IMR-90 (cell line): Measurements from ENCODE around the gene GOLPH3L. TPM values are rescaled to one million over a fixed set of nuclear protein-coding genes. Genes with fewer than 3 reads are reported as not detected.

Experiments used
- ATAC-seq: fragments of 200-7000 bp; cut with Tn5 transposase; 2 replicates; pipeline ENCODE4 v1.9.1; 2020; ENCODE audit warnings: low read depth, mild to moderate bottlenecking, moderate library complexity
- BruUV-seq: library from RNA; stranded (reverse); fragments of 400-500 nt; replicated peaks from 2 replicates; lab custom pipeline; 2021; lab: Mats Ljungman, UMichigan
- CTCF ChIA-PET: fragments of 300-600 bp; formaldehyde crosslinking; extraction: SDS; loops from one replicate; lab custom pipeline; 2021; ENCODE audit warnings: antibody characterized with exemption; lab: Yijun Ruan, JAX
- POLR2A ChIA-PET: fragments of 300-600 bp; sonication (Branson Sonifier 250); formaldehyde crosslinking; loops from one replicate; lab custom pipeline; 2022; ENCODE audit warnings: antibody characterized with exemption; ENCODE audit not compliant: unreplicated experiment; lab: Charles Lee
- DNase-seq: peaks from one replicate; pipeline ENCODE4 v3.0.0; 2013
- H2AFZ ChIP-seq: replicated peaks from 2 replicates; pipeline ENCODE3; 2013; ENCODE audit warnings: low read length, mild to moderate bottlenecking; ENCODE audit not compliant: poor library complexity
- H2AK5ac ChIP-seq: 2 replicates; pipeline ENCODE4 v1.6.1; 2013; ENCODE audit warnings: low read depth, low read length, inconsistent platforms
- H2AK9ac ChIP-seq: replicated peaks from 2 replicates; pipeline ENCODE3; 2013; ENCODE audit warnings: mild to moderate bottlenecking, low read depth, low read length, moderate library complexity; ENCODE audit not compliant: poor library complexity
- H2BK120ac ChIP-seq: 2 replicates; pipeline ENCODE4 v1.6.1; 2013; ENCODE audit warnings: low read depth, low read length, inconsistent platforms
- H2BK15ac ChIP-seq: 3 replicates; pipeline ENCODE4 v1.6.1; 2013; ENCODE audit warnings: low read depth, low read length, inconsistent platforms
- H2BK20ac ChIP-seq: 2 replicates; pipeline ENCODE4 v1.6.1; 2013; ENCODE audit warnings: low read depth, mild to moderate bottlenecking, inconsistent platforms, low read length, moderate library complexity
- H2BK5ac ChIP-seq: 2 replicates; pipeline ENCODE4 v1.6.1; 2013; ENCODE audit warnings: mild to moderate bottlenecking, low read depth, low read length, inconsistent platforms; ENCODE audit not compliant: poor library complexity, severe bottlenecking
- H3K14ac ChIP-seq: replicated peaks from 2 replicates; pipeline ENCODE4 v1.6.1; 2013; ENCODE audit warnings: low read depth, low read length, inconsistent platforms
- H3K18ac ChIP-seq: 2 replicates; pipeline ENCODE4 v1.6.1; 2013; ENCODE audit warnings: low read depth, low read length, control low read depth
- H3K23ac ChIP-seq: 2 replicates; pipeline ENCODE4 v1.6.1; 2013; ENCODE audit warnings: low read depth, low read length, inconsistent platforms
- H3K27ac ChIP-seq: 2 replicates; pipeline ENCODE4 v1.5.1; 2013; ENCODE audit warnings: mild to moderate bottlenecking, control low read depth, low read length; ENCODE audit not compliant: insufficient read depth
- H3K27me3 ChIP-seq: 2 replicates; pipeline ENCODE4 v1.6.1; 2013; ENCODE audit warnings: low read length; ENCODE audit not compliant: control insufficient read depth, insufficient read depth
- H3K36me3 ChIP-seq: 2 replicates; pipeline ENCODE4 v1.6.1; 2013; ENCODE audit warnings: low read length, mixed read lengths; ENCODE audit not compliant: control insufficient read depth, insufficient read depth
- H3K4ac ChIP-seq: 2 replicates; pipeline ENCODE4 v1.6.1; 2013; ENCODE audit warnings: low read depth, low read length, inconsistent platforms
- H3K4me1 ChIP-seq: 2 replicates; pipeline ENCODE4 v1.6.1; 2013; ENCODE audit warnings: low read length, mixed read lengths; ENCODE audit not compliant: control insufficient read depth, insufficient read depth
- H3K4me2 ChIP-seq: 2 replicates; pipeline ENCODE4 v1.6.1; 2013; ENCODE audit warnings: low read depth, mild to moderate bottlenecking, control low read depth, low read length, moderate library complexity
- H3K4me3 ChIP-seq: 2 replicates; pipeline ENCODE4 v1.5.1; 2013; ENCODE audit warnings: low read depth, mild to moderate bottlenecking, control low read depth, low read length, moderate library complexity; ENCODE audit not compliant: insufficient read depth
- H3K56ac ChIP-seq: 2 replicates; pipeline ENCODE4 v1.6.1; 2013; ENCODE audit warnings: low read length, inconsistent platforms; ENCODE audit not compliant: insufficient read depth; ENCODE audit errors: extremely low read depth
- H3K79me1 ChIP-seq, 2 experiments: 2 replicates each; pipeline ENCODE4 v1.6.1; 2013; ENCODE audit warnings: low read length in 2 of 2, inconsistent platforms in 1 of 2, low read depth in 1 of 2
- H3K9ac ChIP-seq: 2 replicates; pipeline ENCODE4 v1.6.1; 2013; ENCODE audit warnings: low read depth, low read length, control low read depth
- H3K9me1 ChIP-seq: 2 replicates; pipeline ENCODE4 v1.6.1; 2013; ENCODE audit warnings: low read length, inconsistent platforms; ENCODE audit not compliant: insufficient read depth
- H3K9me3 ChIP-seq: 2 replicates; pipeline ENCODE4 v1.6.1; 2013; ENCODE audit warnings: low read length; ENCODE audit not compliant: control insufficient read depth, insufficient read depth
- H4K20me1 ChIP-seq: 2 replicates; pipeline ENCODE4 v1.6.1; 2013; ENCODE audit warnings: low read length, inconsistent platforms; ENCODE audit not compliant: insufficient read depth
- H4K5ac ChIP-seq: 2 replicates; pipeline ENCODE4 v1.6.1; 2013; ENCODE audit warnings: mild to moderate bottlenecking, low read depth, low read length, control low read depth
- H4K8ac ChIP-seq, 2 experiments: 2 replicates each; pipeline ENCODE4 v1.6.1; 2013; ENCODE audit warnings: low read depth in 2 of 2, low read length in 2 of 2, control low read depth in 1 of 2, inconsistent platforms in 1 of 2
- H4K91ac ChIP-seq: 2 replicates; pipeline ENCODE4 v1.6.1; 2013; ENCODE audit warnings: low read depth, low read length, inconsistent platforms; ENCODE audit not compliant: insufficient read depth
- BHLHE40 ChIP-seq: fragments of 150-350 bp; IDR thresholded peaks from 2 replicates; pipeline ENCODE4 v1.6.1; 2016; ENCODE audit warnings: mild to moderate bottlenecking, low read depth, low read length
- CEBPB ChIP-seq: IDR thresholded peaks from 2 replicates; pipeline ENCODE4 v1.6.1; 2012; ENCODE audit warnings: low read depth, low read length, improper control_type of control experiment
- FOS ChIP-seq: fragments of 150-350 bp; IDR thresholded peaks from 2 replicates; pipeline ENCODE4 v1.6.1; 2016; ENCODE audit warnings: low read depth, low read length
- MAFK ChIP-seq: IDR thresholded peaks from 2 replicates; pipeline ENCODE4 v1.6.1; 2012; ENCODE audit warnings: low read depth, low read length, improper control_type of control experiment
- MXI1 ChIP-seq: IDR thresholded peaks from 2 replicates; pipeline ENCODE4 v1.6.1; 2012; ENCODE audit warnings: low read depth, mild to moderate bottlenecking, low read length, moderate library complexity, borderline replicate concordance
- NFE2L2 ChIP-seq: fragments of 150-350 bp; IDR thresholded peaks from 2 replicates; pipeline ENCODE4 v1.6.1; 2016; ENCODE audit warnings: low read depth, mild to moderate bottlenecking, low read length
- POLR2A ChIP-seq: IDR thresholded peaks from 2 replicates; pipeline ENCODE4 v1.6.1; 2012; ENCODE audit warnings: mild to moderate bottlenecking, low read depth, low read length
- RAD21 ChIP-seq: IDR thresholded peaks from 2 replicates; pipeline ENCODE4 v1.6.1; 2012; ENCODE audit warnings: low read length, improper control_type of control experiment
- RCOR1 ChIP-seq: IDR thresholded peaks from 2 replicates; pipeline ENCODE4 v1.6.1; 2012; ENCODE audit warnings: mild to moderate bottlenecking, low read length, improper control_type of control experiment; ENCODE audit not compliant: insufficient replicate concordance
- SMC3 ChIP-seq: fragments of 150-350 bp; IDR thresholded peaks from 2 replicates; pipeline ENCODE4 v1.6.1; 2016; ENCODE audit warnings: low read depth, mild to moderate bottlenecking, antibody characterized with exemption, low read length, moderate library complexity
- WGBS, 2 experiments: methylation state at CpG; one replicate each; pipeline versions ENCODE4 v1.1.5 to v1.1.7; 2013; ENCODE audit warnings: missing lambda C conversion rate in 2 of 2; ENCODE audit not compliant: insufficient read length in 1 of 2; ENCODE audit errors: extremely low coverage in 2 of 2; 5-methylcytosine and 5-hydroxymethylcytosine counted together
- dilution Hi-C: fragments of 300-500 bp; cut with HindIII; formaldehyde crosslinking; loops from one replicate; pipeline ENCODE4 v1.14.3; 2018; ENCODE audit warnings: low sequenced_read_pairs; ENCODE audit not compliant: unreplicated experiment
- in situ Hi-C: fragments of 300-500 bp; cut with MboI; formaldehyde crosslinking; loops from 3 replicates; pipeline ENCODE4 v1.14.3; 2019; ENCODE audit warnings: low sequenced_read_pairs, inconsistent platforms, mixed read lengths
- intact Hi-C: fragments of 100-400 bp; cut with micrococcal nuclease; formaldehyde crosslinking; loops from 2 replicates; pipeline ENCODE4 v1.10.0; 2022
- polyA plus RNA-seq, 3 experiments: library from polyadenylated mRNA; depleted of rRNA; stranded (reverse); fragments of >200 nt; gene quantifications; 2 replicates each; pipeline ENCODE4 v1.2.3, GENCODE V29; 2012; ENCODE audit warnings: low replicate concordance in 1 of 3
- total RNA-seq: library from RNA; depleted of rRNA; stranded (reverse); fragments of >200 nt; gene quantifications from 2 replicates; pipeline ENCODE4 v1.2.3, GENCODE V29; 2012
- TF ChIP-seq, protein P1 (sequence below): fragments of 150-350 bp; IDR thresholded peaks from 2 replicates; pipeline ENCODE4 v1.6.1; 2016; ENCODE audit warnings: low read depth, mild to moderate bottlenecking, low read length, moderate library complexity, borderline replicate concordance
- TF ChIP-seq, protein P2 (sequence below): conservative IDR thresholded peaks from 2 replicates; pipeline ENCODE4 v1.5.1; 2012; ENCODE audit warnings: mild to moderate bottlenecking, low read depth, low read length, improper control_type of control experiment

Gene GOLPH3L
- total and polyA plus RNA-seq, 2 of the 4 experiments (the other 2 are of a cell fraction) = 9.5 to 11.0 TPM

DNA sequence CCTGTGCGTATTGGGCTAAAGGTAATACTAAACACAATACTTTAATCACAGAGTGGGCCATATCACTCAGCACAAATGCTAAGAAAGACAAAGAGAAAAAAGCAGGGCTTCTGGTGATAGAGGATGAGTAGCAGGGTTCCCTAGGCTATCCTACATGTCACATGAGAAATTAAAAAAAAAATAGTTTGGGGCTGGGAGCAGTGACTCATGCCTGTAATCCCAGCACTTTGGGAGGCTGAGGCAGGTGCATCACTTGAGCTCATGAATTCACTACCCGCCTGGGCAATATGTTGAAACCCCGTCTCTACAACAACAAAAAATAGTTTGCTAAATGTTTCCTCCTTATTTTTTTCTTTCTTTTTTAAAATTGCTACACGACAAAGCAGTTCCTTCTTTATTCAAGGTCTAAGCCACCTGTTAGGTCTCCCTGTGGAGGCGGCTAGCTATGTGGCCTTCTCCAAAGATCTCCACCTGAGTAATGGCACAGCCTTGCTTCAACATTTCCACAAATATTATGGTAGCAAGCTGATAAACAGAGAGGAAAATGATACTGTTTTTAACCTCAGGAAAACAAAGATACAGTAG is 69.0 kb downstream of the GOLPH3L start:
- no peak for ATAC-seq

More for the DNA sequence above, 69.0 kb downstream of the GOLPH3L start:
- no CpG with 5 or more reads among the region's 5 CpGs for WGBS, 2 experiments
- Histone ChIP-seq H2BK15ac (no peak overlapping the region), H3K14ac (no peak overlapping the region), H3K27ac (no peak overlapping the region), H3K4me1 (no peaks in the 10 kb centered on the region; the same call in 1 of the 2 replicates), H3K18ac (no peak overlapping the region), H4K20me1 (no peaks in the 10 kb centered on the region; the same call in 1 of the 2 replicates), H2AK5ac (no peak overlapping the region), H2BK120ac (no peak overlapping the region), H3K79me1 (peaks cover 27 to 47% of the 10 kb centered on the region in 2 experiments), H4K5ac (no peak overlapping the region), H3K4ac (no peak overlapping the region), H3K4me3 (no peak overlapping the region), H3K36me3 (peaks cover 14% of the 10 kb centered on the region), H3K9me3 (no peaks in the 10 kb centered on the region), H2BK20ac (no peak overlapping the region), H4K91ac (no peak overlapping the region), H3K27me3 (no peaks in the 10 kb centered on the region), H4K8ac (no peak overlapping the region), H3K9me1 (peaks cover 3% of the 10 kb centered on the region), H2AK9ac (no peak overlapping the region), H3K56ac (no peak overlapping the region), H2BK5ac (no peak overlapping the region), H2AFZ (no peak overlapping the region), H3K9ac (no peak overlapping the region), H3K4me2 (peak overlapping the region; percentile 76), H3K23ac (no peak overlapping the region)
- intact Hi-C loops = loop anchor here (2.0 kb wide), 1 partner anchor 185 kb away; no protein-coding TSS in a partner anchor
- POLR2A ChIA-PET = no interaction called here
- dilution Hi-C loops = no loop called here
- no TSS peak for BruUV-seq
- TF ChIP-seq MXI1 (no peak), MAFK (no peak), CEBPB (no peak), POLR2A (no peak), NFE2L2 (no peak), BHLHE40 (no peak), FOS (no peak), RAD21 (no peak), RCOR1 (no peak), SMC3 (no peak)
- TF ChIP-seq, protein P1, sequence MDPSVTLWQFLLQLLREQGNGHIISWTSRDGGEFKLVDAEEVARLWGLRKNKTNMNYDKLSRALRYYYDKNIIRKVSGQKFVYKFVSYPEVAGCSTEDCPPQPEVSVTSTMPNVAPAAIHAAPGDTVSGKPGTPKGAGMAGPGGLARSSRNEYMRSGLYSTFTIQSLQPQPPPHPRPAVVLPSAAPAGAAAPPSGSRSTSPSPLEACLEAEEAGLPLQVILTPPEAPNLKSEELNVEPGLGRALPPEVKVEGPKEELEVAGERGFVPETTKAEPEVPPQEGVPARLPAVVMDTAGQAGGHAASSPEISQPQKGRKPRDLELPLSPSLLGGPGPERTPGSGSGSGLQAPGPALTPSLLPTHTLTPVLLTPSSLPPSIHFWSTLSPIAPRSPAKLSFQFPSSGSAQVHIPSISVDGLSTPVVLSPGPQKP = no peak
- TF ChIP-seq, protein P2, sequence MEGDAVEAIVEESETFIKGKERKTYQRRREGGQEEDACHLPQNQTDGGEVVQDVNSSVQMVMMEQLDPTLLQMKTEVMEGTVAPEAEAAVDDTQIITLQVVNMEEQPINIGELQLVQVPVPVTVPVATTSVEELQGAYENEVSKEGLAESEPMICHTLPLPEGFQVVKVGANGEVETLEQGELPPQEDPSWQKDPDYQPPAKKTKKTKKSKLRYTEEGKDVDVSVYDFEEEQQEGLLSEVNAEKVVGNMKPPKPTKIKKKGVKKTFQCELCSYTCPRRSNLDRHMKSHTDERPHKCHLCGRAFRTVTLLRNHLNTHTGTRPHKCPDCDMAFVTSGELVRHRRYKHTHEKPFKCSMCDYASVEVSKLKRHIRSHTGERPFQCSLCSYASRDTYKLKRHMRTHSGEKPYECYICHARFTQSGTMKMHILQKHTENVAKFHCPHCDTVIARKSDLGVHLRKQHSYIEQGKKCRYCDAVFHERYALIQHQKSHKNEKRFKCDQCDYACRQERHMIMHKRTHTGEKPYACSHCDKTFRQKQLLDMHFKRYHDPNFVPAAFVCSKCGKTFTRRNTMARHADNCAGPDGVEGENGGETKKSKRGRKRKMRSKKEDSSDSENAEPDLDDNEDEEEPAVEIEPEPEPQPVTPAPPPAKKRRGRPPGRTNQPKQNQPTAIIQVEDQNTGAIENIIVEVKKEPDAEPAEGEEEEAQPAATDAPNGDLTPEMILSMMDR = no peak
- CTCF ChIA-PET = interaction anchor here (0.6 kb wide), 2 partner anchors 95 to 221 kb away, joined by 3 read pairs; no protein-coding TSS in a partner anchor
- no peak for DNase-seq
- in situ Hi-C loops = no loop called here
